Measurements from ENCODE around the gene NGEF.

The NGEF gene

DNA sequence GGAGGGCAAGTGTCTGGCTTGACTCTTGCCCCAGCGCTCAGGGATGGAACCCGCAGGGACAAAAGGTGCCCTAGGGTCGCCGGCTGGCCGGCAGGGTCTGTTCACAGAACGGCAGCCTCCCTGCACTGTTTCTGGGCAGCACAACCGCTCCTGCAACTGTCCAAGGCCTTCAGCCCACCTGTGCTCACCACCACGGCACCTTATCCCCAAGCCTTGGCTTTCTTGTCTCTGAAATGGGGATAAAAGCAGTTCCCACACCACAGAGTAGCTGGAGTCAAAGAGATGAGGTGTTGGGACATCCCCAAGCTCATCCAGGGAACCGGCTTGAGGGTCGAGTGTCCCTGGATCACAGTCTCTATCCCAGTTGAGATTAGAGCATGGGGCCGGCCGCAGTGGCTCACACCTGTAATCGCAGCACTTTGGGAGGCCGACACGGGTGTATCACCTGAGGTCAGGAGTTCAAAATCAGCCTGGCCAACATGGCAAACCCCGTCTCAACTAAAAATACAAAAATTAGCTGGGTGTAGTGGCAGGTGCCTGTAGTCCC lies 138.3 kb downstream of the NGEF start:
- peaks cover 21% of the 10 kb centered on the region for H3K4me1 ChIP-seq (ENCODE audit: insufficient read depth, insufficient read length)
- H3K27me3 ChIP-seq (ENCODE audit: insufficient read depth, insufficient read length) = peaks cover 42% of the 10 kb centered on the region
- no peak overlapping the region for H3K4me3 ChIP-seq (ENCODE audit: insufficient read length, low read depth)
- no peak overlapping the region for H3K9ac ChIP-seq (ENCODE audit: insufficient read length, low read depth)
- DNase-seq (ENCODE audit: low read depth, low spot score) = no peak
- TF ChIP-seq ZNF274 (IDR thresholded peaks at IDR 0.05; ENCODE audit: low read depth, low read length) = no peak
- TF ChIP-seq YY1 (IDR thresholded peaks at IDR 0.05; ENCODE audit: insufficient read depth, insufficient read length) = no peak
- TF ChIP-seq SUZ12 (IDR thresholded peaks at IDR 0.05; ENCODE audit: extremely low read depth, insufficient read depth, insufficient read length) = no peak
- H3K9me3 ChIP-seq (ENCODE audit: insufficient read depth, low read length) = no peaks in the 10 kb centered on the region
- no peaks in the 10 kb centered on the region for H3K36me3 ChIP-seq (ENCODE audit: insufficient read depth, insufficient read length, low read length)

DNA sequence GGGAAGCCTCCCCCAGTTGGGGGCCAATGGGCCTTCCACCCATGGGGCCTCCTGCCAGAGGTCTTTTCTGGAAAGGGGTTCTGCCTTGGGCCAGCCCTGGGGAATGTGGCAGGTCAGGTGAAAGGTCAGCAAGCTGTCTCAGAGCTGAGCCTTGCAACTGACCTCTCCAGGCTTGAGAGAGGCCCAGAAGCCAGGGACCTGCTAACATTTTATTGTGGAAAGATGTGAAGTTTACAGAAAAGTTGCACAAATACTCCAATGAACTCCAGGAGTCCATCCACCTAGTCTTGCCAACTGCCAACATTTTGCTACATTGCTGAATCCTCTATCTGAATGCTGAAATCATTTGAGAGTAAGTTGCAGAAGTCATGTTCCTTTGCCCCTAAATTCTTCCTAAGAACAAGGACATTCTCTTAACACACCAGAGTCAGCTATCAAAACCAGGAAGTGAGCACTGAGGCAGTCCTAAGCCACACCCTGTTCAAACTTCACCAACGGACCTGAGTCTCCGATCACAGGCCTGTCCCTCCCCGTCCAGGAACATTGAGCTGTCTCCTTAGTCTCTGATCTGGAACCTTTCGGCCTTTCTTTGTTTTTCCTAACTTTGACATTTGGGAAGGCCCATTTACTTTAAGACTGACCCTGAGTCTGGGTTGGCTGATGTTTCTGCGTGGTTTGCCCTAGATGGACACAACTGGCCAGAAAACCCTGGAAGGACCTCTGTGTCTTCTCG lies 139.0 kb downstream of the NGEF start:
- no peak overlapping the region for H3K9ac ChIP-seq (ENCODE audit: insufficient read length, low read depth)
- H3K4me3 ChIP-seq (ENCODE audit: insufficient read length, low read depth) = no peak overlapping the region
- no peaks in the 10 kb centered on the region for H3K36me3 ChIP-seq (ENCODE audit: insufficient read depth, insufficient read length, low read length)
- DNase-seq (ENCODE audit: low read depth, low spot score) = no peak
- peaks cover 23% of the 10 kb centered on the region for H3K4me1 ChIP-seq (ENCODE audit: insufficient read depth, insufficient read length)
- peaks cover 42% of the 10 kb centered on the region for H3K27me3 ChIP-seq (ENCODE audit: insufficient read depth, insufficient read length)
- no peak for TF ChIP-seq ZNF274 (IDR thresholded peaks at IDR 0.05; ENCODE audit: low read depth, low read length)
- TF ChIP-seq YY1 (IDR thresholded peaks at IDR 0.05; ENCODE audit: insufficient read depth, insufficient read length) = no peak
- no peak for TF ChIP-seq SUZ12 (IDR thresholded peaks at IDR 0.05; ENCODE audit: extremely low read depth, insufficient read depth, insufficient read length)
- H3K9me3 ChIP-seq (ENCODE audit: insufficient read depth, low read length) = no peaks in the 10 kb centered on the region

DNA sequence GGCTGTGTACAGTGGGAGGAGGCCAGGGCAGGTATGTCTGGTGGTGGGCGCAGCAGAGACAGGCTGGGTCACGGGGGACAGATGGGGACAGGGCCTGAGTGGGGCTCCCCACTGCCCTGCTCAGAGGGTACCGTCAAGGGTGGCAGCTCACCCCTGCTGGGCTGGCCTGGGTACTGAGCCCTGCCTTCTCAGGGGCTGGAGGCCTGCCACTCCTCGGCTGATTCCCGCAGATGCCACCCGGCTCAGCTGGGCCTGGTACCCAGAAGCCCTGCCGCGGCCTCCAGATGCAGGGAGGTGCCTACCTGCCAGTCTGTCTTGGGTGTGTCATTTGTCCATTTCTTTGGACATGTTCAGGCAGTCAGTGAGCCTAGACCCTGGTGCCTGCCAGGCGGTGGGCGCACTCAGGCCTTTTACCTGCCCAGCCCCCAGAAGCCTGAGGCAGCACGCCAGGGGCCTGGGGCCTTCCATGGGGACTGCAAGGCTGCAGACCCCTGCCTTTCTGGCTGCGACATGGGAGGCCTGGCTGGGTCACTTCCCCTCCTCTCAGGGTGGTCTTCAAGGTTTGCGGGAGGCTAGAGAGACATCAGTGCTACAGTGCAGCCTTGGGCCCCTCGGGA lies 139.7 kb downstream of the NGEF start:
- no peak overlapping the region for H3K9ac ChIP-seq (ENCODE audit: insufficient read length, low read depth)
- H3K36me3 ChIP-seq (ENCODE audit: insufficient read depth, insufficient read length, low read length) = no peaks in the 10 kb centered on the region
- no peaks in the 10 kb centered on the region for H3K9me3 ChIP-seq (ENCODE audit: insufficient read depth, low read length)
- no peak for DNase-seq (ENCODE audit: low read depth, low spot score)
- peaks cover 23% of the 10 kb centered on the region for H3K4me1 ChIP-seq (ENCODE audit: insufficient read depth, insufficient read length)
- TF ChIP-seq ZNF274 (IDR thresholded peaks at IDR 0.05; ENCODE audit: low read depth, low read length) = no peak
- peaks cover 40% of the 10 kb centered on the region for H3K27me3 ChIP-seq (ENCODE audit: insufficient read depth, insufficient read length)
- no peak overlapping the region for H3K4me3 ChIP-seq (ENCODE audit: insufficient read length, low read depth)

DNA sequence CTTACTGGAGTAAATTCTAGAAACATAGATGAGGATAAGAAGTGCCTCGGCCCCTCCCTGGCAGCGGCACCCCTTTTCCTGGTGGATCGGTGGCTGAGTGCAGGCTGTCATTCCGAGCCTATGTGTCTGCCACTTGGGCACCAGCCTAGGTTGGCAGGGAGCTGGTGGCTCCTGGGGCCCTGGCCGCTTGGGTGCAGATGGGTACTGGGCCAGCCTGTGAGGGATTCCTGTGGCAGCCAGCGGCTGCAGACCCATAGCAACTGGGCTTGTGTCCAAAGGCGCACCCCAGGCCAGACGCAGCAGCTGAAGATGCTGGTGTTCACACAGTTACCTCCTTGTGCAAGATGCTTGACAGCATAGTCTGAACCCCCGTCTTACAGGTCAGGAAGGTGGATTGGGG lies 140.2 kb downstream of the NGEF start:
- no peaks in the 10 kb centered on the region for H3K36me3 ChIP-seq (ENCODE audit: insufficient read depth, insufficient read length, low read length)
- DNase-seq (ENCODE audit: low read depth, low spot score) = no peak
- H3K4me1 ChIP-seq (ENCODE audit: insufficient read depth, insufficient read length) = peaks cover 23% of the 10 kb centered on the region
- H3K27me3 ChIP-seq (ENCODE audit: insufficient read depth, insufficient read length) = peaks cover 35% of the 10 kb centered on the region
- H3K4me3 ChIP-seq (ENCODE audit: insufficient read length, low read depth) = no peak overlapping the region
- TF ChIP-seq SUZ12 (IDR thresholded peaks at IDR 0.05; ENCODE audit: extremely low read depth, insufficient read depth, insufficient read length) (no peak), ZNF274 (IDR thresholded peaks at IDR 0.05; ENCODE audit: low read depth, low read length) (no peak), YY1 (IDR thresholded peaks at IDR 0.05; ENCODE audit: insufficient read depth, insufficient read length) (no peak)
- H3K9ac ChIP-seq (ENCODE audit: insufficient read length, low read depth) = peak overlapping the region; percentile 5
- H3K9me3 ChIP-seq (ENCODE audit: insufficient read depth, low read length) = no peaks in the 10 kb centered on the region

DNA sequence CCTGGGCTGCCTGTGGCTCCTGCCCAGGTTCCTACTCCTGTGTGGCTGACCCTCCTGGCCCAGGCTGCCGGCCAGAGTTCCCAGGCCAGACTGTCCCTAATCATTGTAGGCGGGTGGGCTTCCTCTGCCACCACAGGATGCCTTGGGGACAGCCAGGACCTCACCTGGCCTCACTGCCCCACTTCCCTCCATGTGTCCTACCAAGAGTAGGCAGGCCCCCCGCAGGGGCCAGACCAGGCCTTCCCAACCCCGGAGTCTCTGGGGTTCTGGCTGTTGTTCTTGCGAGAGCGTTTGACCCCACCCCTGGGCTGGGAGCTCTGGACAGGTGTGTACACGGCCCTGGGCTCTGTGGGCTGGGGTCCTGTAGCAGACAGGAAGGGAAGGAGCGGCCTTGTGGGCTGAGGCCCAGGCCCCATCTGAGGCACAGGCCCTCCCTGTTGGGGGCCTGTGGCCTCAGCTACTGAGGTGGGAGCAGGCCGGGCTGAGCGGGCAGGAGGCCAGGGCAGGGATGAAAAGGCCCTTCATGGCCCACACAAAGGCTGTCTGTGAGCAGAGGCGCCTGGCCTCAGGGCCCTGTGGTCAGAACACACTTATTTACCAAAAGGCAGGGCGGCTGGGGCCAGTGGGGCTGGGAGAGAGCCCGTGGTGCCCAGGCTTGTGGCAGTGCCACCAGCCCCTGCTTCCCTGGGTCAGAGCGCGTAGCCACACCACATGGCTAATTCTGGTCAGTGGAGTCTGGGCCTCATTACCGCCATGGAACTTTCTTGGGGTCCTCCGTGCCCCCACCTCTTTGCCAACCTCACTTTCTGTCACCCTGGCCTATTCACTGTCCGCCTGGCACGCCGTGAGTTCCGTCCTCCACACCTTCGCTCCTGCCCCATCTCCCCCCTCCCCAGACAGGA lies 141.0 kb downstream of the NGEF start:
- Histone ChIP-seq H3K36me3 (ENCODE audit: insufficient read depth, insufficient read length, low read length) (no peaks in the 10 kb centered on the region), H3K27me3 (ENCODE audit: insufficient read depth, insufficient read length) (peaks cover 27% of the 10 kb centered on the region), H3K4me3 (ENCODE audit: insufficient read length, low read depth) (no peak overlapping the region), H3K4me1 (ENCODE audit: insufficient read depth, insufficient read length) (peaks cover 19% of the 10 kb centered on the region), H3K9ac (ENCODE audit: insufficient read length, low read depth) (no peak overlapping the region), H3K9me3 (ENCODE audit: insufficient read depth, low read length) (no peaks in the 10 kb centered on the region)
- no peak for DNase-seq (ENCODE audit: low read depth, low spot score)
- no peak for TF ChIP-seq YY1 (IDR thresholded peaks at IDR 0.05; ENCODE audit: insufficient read depth, insufficient read length)
- TF ChIP-seq ZNF274 (IDR thresholded peaks at IDR 0.05; ENCODE audit: low read depth, low read length) = no peak
- no peak for TF ChIP-seq SUZ12 (IDR thresholded peaks at IDR 0.05; ENCODE audit: extremely low read depth, insufficient read depth, insufficient read length)

DNA sequence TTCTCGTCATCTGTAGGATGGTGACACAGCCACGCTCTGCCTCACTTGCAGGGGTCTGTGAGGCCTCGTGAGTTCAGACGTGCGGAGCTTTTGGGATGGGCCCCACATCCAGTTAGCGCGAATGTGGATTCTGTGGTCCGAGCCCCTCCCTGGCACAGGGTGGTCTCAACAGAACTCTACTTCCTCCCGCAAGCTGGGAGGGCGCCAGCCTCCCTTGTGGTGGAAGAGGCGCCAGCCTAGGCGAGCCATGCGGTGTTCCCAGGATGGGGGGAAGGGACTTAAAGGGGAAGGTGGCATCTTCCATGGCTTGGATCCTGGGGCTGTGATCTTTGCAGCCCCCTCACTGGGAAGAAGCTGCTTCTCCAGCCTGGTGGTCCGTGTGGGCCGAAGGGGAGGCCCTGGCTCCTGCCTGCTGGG lies 141.6 kb downstream of the NGEF start:
- H3K9ac ChIP-seq (ENCODE audit: insufficient read length, low read depth) = no peak overlapping the region
- peaks cover 21% of the 10 kb centered on the region for H3K27me3 ChIP-seq (ENCODE audit: insufficient read depth, insufficient read length)
- no peaks in the 10 kb centered on the region for H3K36me3 ChIP-seq (ENCODE audit: insufficient read depth, insufficient read length, low read length)
- DNase-seq (ENCODE audit: low read depth, low spot score) = no peak
- no peak overlapping the region for H3K4me3 ChIP-seq (ENCODE audit: insufficient read length, low read depth)
- no peak for TF ChIP-seq SUZ12 (IDR thresholded peaks at IDR 0.05; ENCODE audit: extremely low read depth, insufficient read depth, insufficient read length)
- TF ChIP-seq YY1 (IDR thresholded peaks at IDR 0.05; ENCODE audit: insufficient read depth, insufficient read length) = no peak
- H3K9me3 ChIP-seq (ENCODE audit: insufficient read depth, low read length) = no peaks in the 10 kb centered on the region
- H3K4me1 ChIP-seq (ENCODE audit: insufficient read depth, insufficient read length) = peaks cover 18% of the 10 kb centered on the region
